ENCODE data around the gene TIMP2.
A peak's percentile ranks its signal among the peaks of the same experiment; 100 is the strongest.
"Not testable (repeated sequence)": the region's sequence is repeated elsewhere in the genome, so short reads cannot be mapped to it uniquely, and the experiment has no call there.

The TIMP2 gene

DNA sequence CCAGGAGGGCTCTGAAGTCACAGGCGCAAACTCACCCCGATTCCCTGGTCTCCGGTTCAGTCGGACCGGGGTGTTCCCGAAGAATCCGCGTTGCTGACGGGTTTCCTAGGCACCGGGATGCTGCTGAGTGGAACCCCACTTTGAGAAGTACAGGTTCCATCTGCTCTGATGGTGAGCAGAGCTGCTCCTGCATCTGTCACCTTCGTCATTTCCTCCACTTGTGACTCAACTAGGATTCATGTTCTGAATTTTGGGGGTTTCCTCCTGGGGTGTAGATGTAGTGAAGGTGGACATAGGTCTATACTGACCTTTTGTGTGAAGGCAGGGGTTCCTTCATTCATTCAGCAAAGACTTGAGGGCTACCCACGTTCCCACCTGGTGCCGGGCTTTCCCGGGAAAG, 29.5 kb upstream of the TIMP2 start:
- DNase-seq: no peak

DNA sequence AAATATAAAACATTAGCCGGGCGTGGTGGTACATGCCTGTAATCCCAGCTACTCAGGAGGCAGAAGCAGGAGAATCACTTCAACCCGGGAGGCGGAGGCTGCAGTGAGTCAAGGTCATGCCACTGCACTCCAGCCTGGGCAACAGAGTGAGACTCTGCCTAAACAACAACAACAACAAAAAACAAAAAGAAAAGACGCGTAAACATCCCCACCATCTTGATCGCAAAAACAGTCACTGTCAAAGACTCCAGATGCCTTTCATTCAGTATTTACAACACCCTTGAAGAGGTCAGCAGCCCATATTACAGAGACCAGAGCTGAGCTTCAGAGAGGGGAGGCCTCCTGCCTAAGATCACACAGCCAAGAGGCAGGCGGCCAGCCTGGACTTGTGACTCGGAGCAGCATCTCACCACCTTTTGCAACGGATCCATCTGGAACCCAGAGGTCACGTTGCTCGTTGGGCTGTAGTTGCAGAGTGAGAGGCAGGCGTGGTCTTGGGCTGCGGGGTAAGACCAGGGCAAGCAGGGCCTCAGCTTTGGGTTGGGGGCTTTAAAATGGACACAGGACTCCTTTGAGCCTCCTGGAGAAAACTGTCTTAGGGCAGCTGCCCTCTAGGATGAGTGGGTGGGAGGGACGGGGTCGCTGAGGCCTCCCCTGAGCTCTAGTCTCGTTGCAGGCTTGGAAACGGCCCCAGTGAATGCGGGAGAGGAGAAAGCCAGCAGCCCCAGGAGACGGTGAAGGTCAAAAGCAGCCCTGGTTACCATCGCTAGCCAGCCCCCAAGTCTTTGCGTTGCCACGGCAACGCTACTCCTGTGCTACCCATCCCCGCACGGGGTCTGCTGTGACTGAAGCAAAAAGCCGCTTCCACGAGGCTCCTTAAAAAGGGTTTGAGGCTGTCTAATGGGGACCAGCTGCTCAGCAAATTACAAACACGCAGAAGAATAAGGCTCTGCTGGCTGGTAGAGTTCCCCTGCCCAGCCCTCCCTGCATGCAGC, 28.5 kb upstream of the TIMP2 start:
- no peak for DNase-seq

- no peak for DNase-seq
These were observed 27.5 kb upstream of the TIMP2 start for GRCh38 chr17:78952706-78953105.

- DNase-seq: no peak
These were observed 26.9 kb upstream of the TIMP2 start for GRCh38 chr17:78951967-78952551.

DNA sequence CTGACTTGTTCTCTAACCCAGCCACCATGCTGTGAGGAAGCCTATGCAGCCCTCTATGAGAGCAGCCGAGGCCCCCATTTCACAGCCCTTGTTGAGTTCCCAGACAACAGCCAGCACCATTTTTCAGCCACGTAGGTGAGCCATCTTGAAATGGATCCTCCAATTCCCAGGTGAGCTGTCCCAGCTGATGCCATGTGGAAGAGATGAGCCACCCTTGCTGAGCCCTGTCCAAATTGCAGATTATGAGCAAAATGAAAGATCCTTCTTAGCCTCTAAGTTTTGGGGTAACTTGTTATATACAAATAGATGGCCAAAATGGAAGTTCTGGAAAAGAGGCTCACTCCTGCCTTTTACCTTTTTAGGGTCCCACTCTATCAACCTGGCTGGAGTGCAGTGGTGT, 25.7 kb upstream of the TIMP2 start:
- DNase-seq: no peak

- DNase-seq: no peak
These were observed 22.3 kb upstream of the TIMP2 start for GRCh38 chr17:78947235-78948149.

GRCh38 chr17:78946631-78947030, 21.4 kb upstream of the TIMP2 start:
- no peak for DNase-seq

- no peak for DNase-seq
These were observed 20.9 kb upstream of the TIMP2 start for GRCh38 chr17:78946131-78946530.

DNA sequence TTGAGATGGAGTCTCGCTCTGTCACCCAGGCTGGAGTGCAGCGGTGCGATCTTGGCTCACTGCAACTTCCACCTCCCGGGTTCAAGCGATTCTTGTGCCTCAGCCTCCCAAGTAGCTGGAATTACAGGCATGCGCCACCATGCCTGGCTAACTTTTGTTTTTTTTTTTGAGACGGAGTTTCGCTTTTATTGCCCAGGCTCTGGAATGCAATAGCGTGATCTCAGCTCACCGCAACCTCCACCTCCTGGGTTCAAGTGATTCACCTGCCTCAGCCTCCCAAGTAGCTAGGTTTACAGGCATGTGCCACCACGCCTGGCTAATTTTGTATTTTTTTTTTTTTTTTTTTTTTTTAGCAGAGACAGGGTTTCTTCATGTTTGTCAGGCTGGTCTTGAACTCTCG, 20.3 kb upstream of the TIMP2 start:
- not testable (repeated sequence) for DNase-seq

DNA sequence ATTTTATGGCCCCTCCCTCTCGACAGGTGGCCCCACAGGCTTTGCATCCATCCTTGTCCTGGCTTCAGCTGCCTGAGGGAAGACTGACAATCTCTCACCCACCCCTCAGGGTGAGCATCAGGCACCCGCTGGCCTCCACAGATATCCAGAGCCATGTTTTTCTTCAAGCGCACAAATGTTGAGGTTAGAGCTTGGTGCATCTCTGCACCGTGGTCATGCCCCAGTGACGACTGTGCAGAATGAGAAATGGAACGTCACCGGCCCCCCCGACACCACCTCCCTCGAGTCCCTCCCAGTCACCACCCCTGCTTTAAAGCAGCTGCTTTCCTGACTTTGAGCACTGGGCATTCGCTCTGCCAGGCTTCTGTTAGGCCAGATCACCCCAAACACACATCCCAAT, 19.8 kb upstream of the TIMP2 start:
- DNase-seq: no peak

DNA sequence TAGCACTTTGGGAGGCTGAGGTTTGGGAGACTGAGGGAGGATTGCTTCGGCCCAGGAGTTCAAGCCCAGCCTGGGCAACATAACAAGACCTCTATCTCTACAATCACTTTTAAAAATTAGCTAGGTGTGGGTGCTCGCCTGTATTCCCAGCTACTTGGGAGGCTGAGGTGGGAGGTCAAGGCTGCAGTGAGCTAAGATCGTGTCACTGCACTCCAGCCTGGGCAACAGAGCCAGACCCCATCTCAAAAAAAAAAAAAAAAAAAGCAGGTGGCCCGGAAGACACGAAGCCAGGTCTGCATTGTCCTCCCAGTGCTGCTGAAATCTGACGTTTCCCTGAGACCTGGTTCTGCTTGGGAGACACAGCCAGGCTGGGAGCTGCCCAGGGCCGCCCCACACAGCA, 18.8 kb upstream of the TIMP2 start:
- no peak for DNase-seq

DNA sequence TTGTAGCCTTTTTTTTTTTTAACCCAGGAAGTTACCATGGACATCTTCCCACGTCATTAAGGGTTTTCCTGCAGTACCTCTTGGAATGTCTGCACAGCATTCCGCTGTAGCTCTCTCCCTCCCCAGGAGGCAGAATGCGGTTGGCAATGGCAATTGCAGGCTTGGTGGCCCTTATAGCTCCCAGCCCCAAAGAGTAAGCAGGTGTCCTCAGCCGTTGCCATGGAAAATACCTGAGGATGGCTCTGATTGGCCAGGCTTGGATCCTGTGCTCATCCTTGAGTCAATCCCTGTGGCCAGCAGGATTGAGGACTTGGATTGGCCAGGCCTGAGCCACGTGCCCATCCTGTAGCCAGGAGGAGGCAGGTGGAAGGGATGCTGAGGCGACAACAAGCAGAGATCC, 15.5 kb upstream of the TIMP2 start:
- peak in 1 of 2 experiments; percentile 20 for DNase-seq

GRCh38 chr17:78940258-78940657, 15.1 kb upstream of the TIMP2 start:
- no peak for DNase-seq

DNA sequence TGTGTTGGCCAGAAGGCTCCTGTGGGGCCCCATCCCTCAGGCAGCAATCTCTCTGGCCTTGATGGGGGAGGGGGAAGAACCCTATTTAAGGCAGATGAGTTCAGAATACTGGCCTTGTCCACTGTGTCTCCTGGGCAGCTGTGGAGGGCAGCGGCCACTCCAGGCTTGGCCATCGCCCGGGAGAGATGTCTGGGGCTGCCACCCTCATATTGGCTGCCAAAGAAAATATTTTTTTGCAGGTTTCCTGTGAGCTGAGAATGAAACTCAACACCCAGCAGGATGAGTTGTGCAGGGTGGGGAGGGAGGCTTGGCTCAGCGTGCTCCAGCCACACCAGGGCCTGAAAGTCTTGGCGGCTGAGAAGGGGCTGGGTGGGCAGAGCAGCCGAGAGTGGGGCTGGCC, 14.4 kb upstream of the TIMP2 start:
- DNase-seq: no peak

GRCh38 chr17:78937561-78937960, 12.4 kb upstream of the TIMP2 start:
- no peak for DNase-seq

DNA sequence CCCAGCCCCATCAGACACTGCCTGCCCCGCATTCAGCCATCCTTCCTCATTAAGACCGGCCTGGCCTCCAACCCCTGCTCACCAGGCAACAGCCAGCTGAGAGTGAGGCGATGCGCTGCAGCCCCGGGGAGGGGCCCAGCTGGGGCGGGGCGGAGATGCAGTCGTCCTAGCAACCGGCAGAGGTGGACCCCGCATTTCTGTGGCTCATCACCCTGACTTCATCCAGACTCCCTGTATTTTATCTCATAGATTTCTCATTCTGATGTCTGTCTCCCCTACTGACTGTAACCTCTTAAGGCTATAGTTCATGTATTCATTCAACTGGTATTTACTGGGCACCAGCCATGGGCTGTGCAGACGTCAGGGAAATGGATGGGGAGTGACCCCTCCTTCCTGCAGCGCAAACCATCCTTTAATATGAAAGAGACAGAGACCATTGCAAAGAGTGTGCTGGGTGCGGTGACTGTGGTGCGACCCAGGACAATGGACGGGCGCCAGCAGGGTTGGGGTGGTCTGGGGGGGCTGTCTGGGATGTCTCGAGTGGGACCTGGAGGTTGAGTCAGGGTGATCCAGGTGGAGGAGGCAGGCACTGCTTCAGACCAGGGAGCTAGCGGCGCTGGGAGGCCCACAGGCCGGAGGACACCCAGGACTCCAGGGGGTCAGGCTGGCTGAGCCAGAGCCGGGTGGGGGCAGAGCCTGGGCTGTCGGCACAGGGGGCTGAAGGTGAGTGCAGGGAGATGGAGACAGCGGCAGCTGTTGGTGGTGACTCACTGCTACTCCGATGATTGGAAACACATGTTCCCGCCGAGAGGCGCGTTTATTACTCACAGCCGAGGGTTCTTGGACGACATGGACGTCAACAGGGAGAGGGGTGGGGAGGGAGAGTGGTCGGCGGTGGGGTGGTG, 10.5 kb upstream of the TIMP2 start:
- no peak for DNase-seq

GRCh38 chr17:78934681-78935418, 9.7 kb upstream of the TIMP2 start:
- no peak for DNase-seq

DNA sequence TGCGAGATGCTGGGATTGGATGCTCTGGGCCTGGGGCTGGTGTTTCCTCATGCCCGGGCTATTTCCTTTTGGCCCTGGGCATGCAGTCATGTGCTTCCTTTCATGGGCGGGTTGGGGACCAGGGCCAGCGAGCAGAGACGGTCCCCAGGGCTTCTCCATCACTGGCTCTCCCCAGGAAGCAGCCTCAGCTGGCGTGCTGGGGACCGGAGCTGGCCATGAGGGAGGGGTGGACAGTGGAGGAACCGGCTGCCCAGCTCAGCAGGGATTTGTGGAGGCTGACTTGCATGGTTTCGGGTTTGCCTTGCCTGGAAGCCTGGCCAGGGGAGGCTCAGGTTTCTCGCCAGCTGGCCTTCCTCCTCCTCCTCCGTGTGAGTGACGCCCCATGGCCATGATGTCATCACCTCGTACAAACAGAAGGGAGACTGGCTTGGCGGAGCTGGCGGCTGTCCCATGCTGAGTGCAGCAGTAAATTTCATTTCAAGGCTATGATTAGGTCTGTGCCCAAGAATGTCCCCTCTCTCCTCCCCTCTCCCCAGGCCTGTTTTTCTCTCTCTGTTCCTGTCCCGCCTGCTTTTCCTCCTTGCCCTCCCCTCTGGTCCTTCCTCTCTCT, 8.9 kb upstream of the TIMP2 start:
- peak in 1 of 2 experiments; percentile 29 for DNase-seq

DNA sequence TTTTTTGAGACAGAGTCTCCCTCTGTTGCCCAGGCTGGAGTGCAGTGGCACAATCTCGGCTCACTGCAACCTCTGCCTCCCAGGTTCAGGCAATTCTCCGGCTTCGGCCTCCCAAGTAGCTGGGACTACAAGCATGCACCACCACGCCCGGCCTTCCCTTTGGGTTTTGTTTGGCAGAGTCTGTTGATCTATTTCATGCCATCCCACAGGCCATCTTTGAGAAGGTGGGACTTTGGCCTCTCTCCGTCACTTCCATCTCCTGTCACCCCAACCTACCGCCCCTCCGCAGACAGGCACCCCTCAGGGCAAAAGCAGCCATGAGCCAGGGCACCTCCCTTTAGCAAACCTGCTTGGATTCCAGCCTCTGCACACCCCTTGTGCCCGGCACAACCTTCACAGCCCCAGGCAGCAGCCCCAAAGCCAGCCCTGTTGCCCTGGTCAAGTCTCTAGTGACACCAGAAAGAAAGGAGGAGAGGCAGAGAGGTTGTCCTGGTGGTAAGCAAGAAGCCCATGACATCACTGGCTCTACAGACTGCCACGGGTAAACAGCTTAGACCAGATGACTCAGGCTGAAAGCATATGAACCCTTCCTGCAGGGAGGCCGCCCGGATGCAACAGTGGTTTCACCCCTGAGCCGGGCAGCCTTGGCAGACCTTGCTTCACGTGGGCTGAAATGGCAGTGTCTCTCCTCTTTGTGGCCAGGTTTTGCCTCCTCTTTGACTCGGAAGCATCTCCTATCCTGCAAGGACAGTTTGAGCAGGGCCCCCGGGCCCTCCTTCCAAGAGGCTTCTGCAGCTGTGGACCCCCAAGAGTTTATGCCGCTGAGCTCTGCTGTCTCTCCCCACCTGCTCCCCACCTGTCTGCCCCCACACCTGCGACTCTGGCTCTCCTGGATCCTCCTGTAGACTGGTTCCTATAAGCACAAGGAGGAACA, 8.1 kb upstream of the TIMP2 start:
- DNase-seq: no peak

Measured in NCI-H526 (cell line).